H1 (cell line): ENCODE data around the gene BACE1. TPM values are rescaled to one million over a fixed set of nuclear protein-coding genes. Genes with fewer than 3 reads are reported as not detected.

Experiments used
- CTCF ChIA-PET: fragments of 300-600 bp; sonication (Branson Sonifier 250); formaldehyde crosslinking; loops from one replicate; lab custom pipeline; 2021; ENCODE audit not compliant: partially characterized antibody; lab: Charles Lee
- POLR2A ChIA-PET: fragments of 300-600 bp; sonication (Branson Sonifier 250); formaldehyde crosslinking; loops from one replicate; lab custom pipeline; 2021; ENCODE audit warnings: inconsistent platforms; ENCODE audit not compliant: partially characterized antibody; lab: Charles Lee
- DNase-seq, 2 experiments: peaks; one replicate each; pipeline versions ENCODE4 v3.0.0 to v3.0.0-alpha.2; 2010 to 2022; ENCODE audit warnings: low spot score in 2 of 2, low read depth in 1 of 2, mixed read lengths in 1 of 2
- FAIRE-seq: peaks from 2 replicates; lab custom pipeline; 2011; peaks lifted over from hg19 to GRCh38; lab: Jason Lieb, UNC
- H2AFZ ChIP-seq: 2 replicates; pipeline ENCODE4 v1.8.1; 2012; ENCODE audit warnings: low read length, inconsistent platforms
- H2AK5ac ChIP-seq: 2 replicates; pipeline ENCODE4 v1.6.1; 2013; ENCODE audit warnings: low read depth, low read length
- H2BK120ac ChIP-seq: replicated peaks from 2 replicates; pipeline ENCODE3; 2013; ENCODE audit warnings: low read depth, low read length, inconsistent platforms
- H2BK12ac ChIP-seq: 2 replicates; pipeline ENCODE4 v1.6.1; 2013; ENCODE audit warnings: low read depth, low read length
- H2BK15ac ChIP-seq: 2 replicates; pipeline ENCODE4 v1.6.1; 2013; ENCODE audit warnings: low read length
- H2BK20ac ChIP-seq: 2 replicates; pipeline ENCODE4 v1.6.1; 2013; ENCODE audit warnings: low read length
- H2BK5ac ChIP-seq: 2 replicates; pipeline ENCODE4 v1.6.1; 2013; ENCODE audit warnings: low read depth, low read length
- H3K14ac ChIP-seq: 2 replicates; pipeline ENCODE4 v1.6.1; 2013; ENCODE audit warnings: inconsistent platforms; ENCODE audit not compliant: insufficient read length
- H3K18ac ChIP-seq: 2 replicates; pipeline ENCODE4 v1.6.1; 2013; ENCODE audit warnings: low read length; ENCODE audit errors: extremely low read depth
- H3K23ac ChIP-seq: 2 replicates; pipeline ENCODE4 v1.6.1; 2013; ENCODE audit warnings: inconsistent platforms; ENCODE audit not compliant: insufficient read length
- H3K23me2 ChIP-seq: 2 replicates; pipeline ENCODE4 v1.6.1; 2013; ENCODE audit warnings: low read depth, low read length
- H3K27ac ChIP-seq: 2 replicates; pipeline ENCODE4 v1.6.1; 2011; ENCODE audit warnings: low read depth, low read length, inconsistent platforms
- H3K27me3 ChIP-seq, 4 experiments: replicated peaks in 1 of 4; 1 replicate in 1 of 4; 2 replicates in 3 of 4; pipeline versions ENCODE4 v1.6.1 to v1.8.1; 2011 to 2013; ENCODE audit warnings: low read length in 3 of 4, mild to moderate bottlenecking in 3 of 4, inconsistent platforms in 2 of 4, mixed read lengths in 2 of 4, moderate library complexity in 1 of 4; ENCODE audit not compliant: control insufficient read depth in 3 of 4, insufficient read depth in 3 of 4; ENCODE audit errors: extremely low read depth in 1 of 4
- H3K36me3 ChIP-seq, 4 experiments: 2 replicates each; pipeline versions ENCODE4 v1.6.1 to v1.8.1; 2011 to 2013; ENCODE audit warnings: mild to moderate bottlenecking in 4 of 4, low read length in 3 of 4, moderate library complexity in 2 of 4, control low read depth in 1 of 4, inconsistent platforms in 1 of 4; ENCODE audit not compliant: insufficient read depth in 4 of 4, control insufficient read depth in 2 of 4
- H3K4ac ChIP-seq: replicated peaks from 2 replicates; pipeline ENCODE3; 2013; ENCODE audit warnings: low read length, low read depth, mixed read lengths, inconsistent platforms; ENCODE audit not compliant: insufficient read length
- H3K4me1 ChIP-seq, 4 experiments: replicated peaks in 1 of 4; 1 replicate in 1 of 4; 2 replicates in 3 of 4; pipeline versions ENCODE4 v1.6.1 to v1.8.1; 2011 to 2013; ENCODE audit warnings: low read length in 3 of 4, inconsistent platforms in 2 of 4, mixed read lengths in 1 of 4; ENCODE audit not compliant: insufficient read depth in 4 of 4, control insufficient read depth in 3 of 4
- H3K4me2 ChIP-seq, 2 experiments: 2 replicates each; pipeline versions ENCODE4 v1.6.1 to v1.8.1; 2011 to 2013; ENCODE audit warnings: low read depth in 2 of 2, low read length in 2 of 2, control low read depth in 1 of 2, inconsistent platforms in 1 of 2, mild to moderate bottlenecking in 1 of 2; ENCODE audit not compliant: insufficient read depth in 1 of 2
- H3K4me3 ChIP-seq, 4 experiments: fragments of 200-600, 300-600 bp in 1 of 4; sonication (generic), shearing (Covaris generic), sonication (Bioruptor Twin) in 1 of 4; 2 replicates each; pipeline versions ENCODE4 v1.5.1 to v1.8.1; 2011 to 2016; ENCODE audit warnings: low read length in 4 of 4, low read depth in 3 of 4, control low read depth in 2 of 4, inconsistent platforms in 2 of 4, mild to moderate bottlenecking in 2 of 4, mixed read lengths in 1 of 4, moderate library complexity in 1 of 4; ENCODE audit not compliant: insufficient read depth in 2 of 4; ENCODE audit errors: extremely low read depth in 1 of 4
- H3K56ac ChIP-seq: replicated peaks from 2 replicates; pipeline ENCODE3; 2013; ENCODE audit warnings: low read depth, mild to moderate bottlenecking, mixed read lengths, low read length, inconsistent platforms; ENCODE audit not compliant: insufficient read length
- H3K79me1 ChIP-seq: 2 replicates; pipeline ENCODE4 v1.6.1; 2013; ENCODE audit warnings: low read depth, low read length, control low read depth
- H3K79me2 ChIP-seq, 2 experiments: 2 replicates each; pipeline versions ENCODE4 v1.6.1 to v1.8.1; 2012 to 2013; ENCODE audit warnings: low read length in 2 of 2, mild to moderate bottlenecking in 2 of 2, inconsistent platforms in 1 of 2; ENCODE audit not compliant: insufficient read depth in 2 of 2, control insufficient read depth in 1 of 2
- H3K9ac ChIP-seq, 4 experiments: replicated peaks in 1 of 4; 1 replicate in 1 of 4; 2 replicates in 3 of 4; pipeline versions ENCODE4 v1.6.1 to v1.8.1; 2011 to 2013; ENCODE audit warnings: low read depth in 3 of 4, low read length in 3 of 4, control low read depth in 2 of 4, mild to moderate bottlenecking in 2 of 4, moderate library complexity in 2 of 4, inconsistent platforms in 1 of 4; ENCODE audit errors: extremely low read depth in 1 of 4
- H3K9me3 ChIP-seq, 2 experiments: 2 replicates each; pipeline versions ENCODE4 v1.6.1 to v1.8.1; 2012 to 2013; ENCODE audit warnings: mild to moderate bottlenecking in 2 of 2, moderate library complexity in 2 of 2, control low read depth in 1 of 2, inconsistent platforms in 1 of 2, low read depth in 1 of 2, low read length in 1 of 2, mixed read lengths in 1 of 2; ENCODE audit not compliant: insufficient read depth in 2 of 2
- H4K20me1 ChIP-seq, 2 experiments: replicated peaks in 1 of 2; 2 replicates each; pipeline versions ENCODE3 to v1.8.1; 2011 to 2013; ENCODE audit warnings: inconsistent platforms in 2 of 2, low read length in 2 of 2, mild to moderate bottlenecking in 1 of 2; ENCODE audit not compliant: insufficient read depth in 2 of 2, control insufficient read depth in 1 of 2
- H4K5ac ChIP-seq: 2 replicates; pipeline ENCODE4 v1.6.1; 2013; ENCODE audit warnings: low read length, low read depth, mixed read lengths, inconsistent platforms; ENCODE audit not compliant: insufficient read length
- H4K8ac ChIP-seq: 2 replicates; pipeline ENCODE4 v1.8.0; 2013; ENCODE audit warnings: mild to moderate bottlenecking, moderate library complexity, low read length, inconsistent platforms; ENCODE audit not compliant: insufficient read depth; ENCODE audit errors: extremely low read depth
- H4K91ac ChIP-seq: replicated peaks from 2 replicates; pipeline ENCODE3; 2013; ENCODE audit warnings: low read length, mixed read lengths, inconsistent platforms; ENCODE audit not compliant: insufficient read length
- BCL11A ChIP-seq, 2 experiments: IDR thresholded peaks; one replicate each; pipeline ENCODE4 v1.6.1; 2011; ENCODE audit warnings: low read depth in 2 of 2, low read length in 2 of 2, mild to moderate bottlenecking in 2 of 2
- CBX5 ChIP-seq: fragments of 300-800, 300-1000 bp; sonication (generic); IDR thresholded peaks from 2 replicates; pipeline ENCODE4 v1.7.1; 2016; ENCODE audit warnings: antibody characterized with exemption, low read length, low read depth
- CHD1 ChIP-seq: IDR thresholded peaks from 2 replicates; pipeline ENCODE4 v1.6.1; 2012; ENCODE audit warnings: low read depth, low read length, improper control_type of control experiment
- EP300 ChIP-seq, 2 experiments: IDR thresholded peaks; 1 replicate in 1 of 2; 2 replicates in 1 of 2; pipeline ENCODE4 v1.6.1; 2011 to 2012; ENCODE audit warnings: low read depth in 2 of 2, low read length in 2 of 2, mild to moderate bottlenecking in 2 of 2, borderline replicate concordance in 1 of 2, inconsistent platforms in 1 of 2, moderate library complexity in 1 of 2
- KDM4A ChIP-seq: IDR thresholded peaks from one replicate; pipeline ENCODE4 v1.7.1; 2012; ENCODE audit warnings: low read depth, mild to moderate bottlenecking, moderate library complexity, low read length, inconsistent platforms; ENCODE audit not compliant: severe bottlenecking
- KDM5A ChIP-seq: fragments of 200-600 bp; IDR thresholded peaks from 2 replicates; pipeline ENCODE4 v1.7.1; 2012; ENCODE audit warnings: mild to moderate bottlenecking, low read length, inconsistent platforms, mixed read lengths
- RFX5 ChIP-seq: IDR thresholded peaks from 2 replicates; pipeline ENCODE4 v1.6.1; 2011; ENCODE audit warnings: low read depth, low read length, improper control_type of control experiment, borderline replicate concordance
- SRF ChIP-seq: IDR thresholded peaks from 2 replicates; pipeline ENCODE4 v1.6.1; 2011; ENCODE audit warnings: mild to moderate bottlenecking, low read depth, low read length, moderate library complexity
- USF2 ChIP-seq: IDR thresholded peaks from 2 replicates; pipeline ENCODE4 v1.6.1; 2011; ENCODE audit warnings: low read length, improper control_type of control experiment
- WGBS, 2 experiments: shearing (Covaris generic) in 1 of 2; methylation state at CpG; one replicate each; pipeline versions ENCODE4 v1.1.6 to v1.1.7; 2013 to 2015; ENCODE audit warnings: low lambda C conversion rate in 2 of 2, mixed read lengths in 2 of 2, inconsistent platforms in 1 of 2, low coverage in 1 of 2, missing lambda C conversion rate in 1 of 2; ENCODE audit not compliant: insufficient replicate concordance in 2 of 2, insufficient coverage in 1 of 2, insufficient read length in 1 of 2; ENCODE audit errors: extremely low coverage in 1 of 2, missing lambda C conversion rate in 1 of 2; 5-methylcytosine and 5-hydroxymethylcytosine counted together
- polyA plus RNA-seq, 7 experiments: library from polyadenylated mRNA; depleted of rRNA in 3 of 7; stranded (reverse) in 5 of 7; unstranded in 2 of 7; fragments of >200 nt in 5 of 7; fragments of 200-250 nt in 2 of 7; gene quantifications; 1 replicate in 5 of 7; 2 replicates in 1 of 7; 4 replicates in 1 of 7; pipeline versions ENCODE4 v1.2.1 to v1.2.3, GENCODE V29; 2011 to 2013; ENCODE audit warnings: missing spikeins in 2 of 7, mixed read lengths in 2 of 7
- total RNA-seq: library from RNA; stranded (reverse); fragmentation: NEBNext Ultra II Directional; extraction: Animal tissue kit (Norgen Biotek cat#: 25700); gene quantifications from 2 replicates; pipeline ENCODE4 v1.2.1, GENCODE V29; 2021
- TF ChIP-seq, protein P1 (sequence below): IDR thresholded peaks from 2 replicates; pipeline ENCODE4 v1.6.1; 2011; ENCODE audit warnings: low read depth, mild to moderate bottlenecking, low read length; ENCODE audit not compliant: insufficient read depth

The BACE1 gene
- total and polyA plus RNA-seq, 2 of the 8 experiments (the other 6 are each of a cell fraction or from before 2014, with no cell fraction given), result 7.7 to 7.9 TPM

DNA sequence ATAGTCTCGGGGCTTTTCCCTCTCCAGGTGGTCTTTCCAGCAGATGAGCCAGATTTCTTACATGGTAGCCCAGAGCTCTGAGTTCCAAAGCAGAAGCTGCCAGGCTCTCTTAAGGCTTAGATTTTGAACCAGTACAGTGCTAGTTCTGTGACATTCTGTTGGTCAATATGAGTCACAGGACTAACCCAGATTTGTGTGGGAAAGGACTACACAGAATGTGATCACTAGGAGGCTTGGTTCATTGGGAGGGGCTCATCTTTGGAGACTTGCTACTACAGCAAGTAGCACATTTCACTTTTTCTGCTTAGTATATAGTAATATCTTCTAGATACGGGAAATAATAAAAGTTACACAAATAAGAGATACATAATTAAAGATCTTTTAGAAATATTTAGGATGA lies 59.5 kb downstream of the BACE1 start:
- H3K27ac ChIP-seq, result no peak overlapping the region
- no peak overlapping the region for H3K4ac ChIP-seq
- no peak overlapping the region for H4K5ac ChIP-seq
- POLR2A ChIA-PET, result interaction anchor here (1.1 to 1.9 kb wide), 2 partner anchors 13 to 17 kb away, joined by 3 to 6 read pairs; no protein-coding TSS in a partner anchor
- no peaks in the 10 kb centered on the region for H3K9me3 ChIP-seq
- no peaks in the 10 kb centered on the region for H3K27me3 ChIP-seq
- WGBS, 2 experiments, result 65% methylated on average over 2 of the region's 2 CpGs; no CpG with 5 or more reads in 1 of the 2 experiments
- peaks cover 0 to 15% (median 2%) of the 10 kb centered on the region in 4 experiments; a peak in 4 of 8 replicates for H3K36me3 ChIP-seq
- no peak overlapping the region for H3K4me2 ChIP-seq
- no peaks in the 10 kb centered on the region for H3K23me2 ChIP-seq
- no peak overlapping the region for H2AK5ac ChIP-seq
- no peak overlapping the region for H3K56ac ChIP-seq
- H2BK15ac ChIP-seq, result no peak overlapping the region
- no peaks in the 10 kb centered on the region for H3K4me1 ChIP-seq
- no peak overlapping the region for H3K14ac ChIP-seq
- H4K8ac ChIP-seq, result no peak overlapping the region
- H2AFZ ChIP-seq, result no peak overlapping the region
- no peak overlapping the region for H3K9ac ChIP-seq
- H4K91ac ChIP-seq, result no peak overlapping the region
- H2BK120ac ChIP-seq, result no peak overlapping the region
- H3K23ac ChIP-seq, result no peak overlapping the region
- H3K4me3 ChIP-seq, result no peak overlapping the region
- H2BK12ac ChIP-seq, result no peak overlapping the region
- H2BK20ac ChIP-seq, result no peak overlapping the region
- H3K79me2 ChIP-seq, result no peaks in the 10 kb centered on the region; a peak in 1 of 4 replicates
- FAIRE-seq (no peak), DNase-seq (no peak)
- H3K79me1 ChIP-seq, result no peaks in the 10 kb centered on the region
- H2BK5ac ChIP-seq, result no peak overlapping the region
- no peak overlapping the region for H3K18ac ChIP-seq
- TF ChIP-seq KDM5A (no peak), CHD1 (no peak), KDM4A (no peak), SRF (no peak), BCL11A (IDR thresholded peaks at IDR 0.05; ENCODE audit: low read depth in 2 of 2, low read length in 2 of 2) (no peak), RFX5 (no peak), EP300 (IDR thresholded peaks at IDR 0.05; ENCODE audit: borderline replicate concordance in 1 of 2, low read depth in 2 of 2, low read length in 2 of 2) (no peak), CBX5 (no peak), USF2 (no peak)
- TF ChIP-seq, protein P1, sequence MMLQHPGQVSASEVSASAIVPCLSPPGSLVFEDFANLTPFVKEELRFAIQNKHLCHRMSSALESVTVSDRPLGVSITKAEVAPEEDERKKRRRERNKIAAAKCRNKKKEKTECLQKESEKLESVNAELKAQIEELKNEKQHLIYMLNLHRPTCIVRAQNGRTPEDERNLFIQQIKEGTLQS, result no peak
- TF ChIP-seq, all 59 proteins: peak for 0
- H4K20me1 ChIP-seq, result no peaks in the 10 kb centered on the region
- CTCF ChIA-PET, result interaction anchor here (0.6 kb wide), 1 partner anchor 743 kb away, joined by 3 read pairs; no protein-coding TSS in a partner anchor
